ENCODE data around the gene SPTBN4. TPM values are rescaled to one million over a fixed set of nuclear protein-coding genes. Genes with fewer than 3 reads are reported as not detected.

The SPTBN4 gene
- polyA plus RNA-seq, 1 of the 3 experiments (the other 2 are of a cell fraction): 3.1 TPM

DNA sequence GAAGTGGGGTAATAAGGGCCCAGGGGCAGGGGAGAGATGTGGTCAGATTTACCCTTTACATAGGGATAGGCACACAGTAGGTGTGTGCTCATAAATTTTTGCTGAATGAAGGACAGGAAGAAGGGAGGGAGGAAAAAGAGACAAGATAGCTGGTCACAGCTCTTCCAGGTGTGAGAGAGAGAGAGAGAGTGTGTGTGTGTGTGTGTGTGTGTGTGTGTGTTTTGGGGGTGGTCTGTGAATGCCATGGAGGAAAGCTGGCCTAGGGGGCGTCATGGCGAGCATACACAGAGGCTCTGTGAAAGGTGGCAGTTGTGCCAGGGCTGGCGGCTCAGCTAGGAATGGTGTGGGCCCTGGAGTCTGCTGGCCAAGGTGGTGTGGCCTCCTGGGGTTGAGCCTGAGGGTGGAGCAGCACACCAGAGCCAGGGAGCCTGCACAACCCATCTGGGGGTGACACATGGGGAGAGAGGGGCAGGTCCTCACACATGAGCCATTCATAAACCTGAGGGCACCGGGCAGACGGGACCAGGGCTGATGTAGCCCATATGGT, 47.7 kb upstream of the SPTBN4 start:
- WGBS (ENCODE audit: low lambda C conversion rate): 64% methylated on average over 5 of the region's 5 CpGs
- H3K4me1 ChIP-seq (ENCODE audit: control insufficient read depth in 1 of 2, insufficient read depth in 2 of 2, low read depth in 1 of 2, low read length in 1 of 2): peaks cover 6 to 11% of the 10 kb centered on the region in 2 experiments; a peak in 3 of 4 replicates
- peaks cover 23% of the 10 kb centered on the region for H3F3A ChIP-seq (replicated peaks; ENCODE audit: insufficient read depth)
- no peak overlapping the region for H3K4me2 ChIP-seq
- no peak overlapping the region for H3K9ac ChIP-seq
- no peak for DNase-seq
- no peak overlapping the region for H3K27ac ChIP-seq (ENCODE audit: low read depth in 2 of 2, low read length in 1 of 2)
- no peaks in the 10 kb centered on the region for H3K9me3 ChIP-seq
- peaks cover 27% of the 10 kb centered on the region for H3K79me2 ChIP-seq (ENCODE audit: insufficient read depth)
- H2AFZ ChIP-seq (ENCODE audit: low read depth): no peak overlapping the region
- no peaks in the 10 kb centered on the region for H3K27me3 ChIP-seq (ENCODE audit: insufficient read depth)
- H3K4me3 ChIP-seq (ENCODE audit: low read depth in 2 of 2, low read length in 1 of 2): no peak overlapping the region
- TF ChIP-seq, protein P1, sequence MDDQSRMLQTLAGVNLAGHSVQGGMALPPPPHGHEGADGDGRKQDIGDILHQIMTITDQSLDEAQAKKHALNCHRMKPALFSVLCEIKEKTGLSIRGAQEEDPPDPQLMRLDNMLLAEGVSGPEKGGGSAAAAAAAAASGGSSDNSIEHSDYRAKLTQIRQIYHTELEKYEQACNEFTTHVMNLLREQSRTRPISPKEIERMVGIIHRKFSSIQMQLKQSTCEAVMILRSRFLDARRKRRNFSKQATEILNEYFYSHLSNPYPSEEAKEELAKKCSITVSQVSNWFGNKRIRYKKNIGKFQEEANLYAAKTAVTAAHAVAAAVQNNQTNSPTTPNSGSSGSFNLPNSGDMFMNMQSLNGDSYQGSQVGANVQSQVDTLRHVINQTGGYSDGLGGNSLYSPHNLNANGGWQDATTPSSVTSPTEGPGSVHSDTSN (IDR thresholded peaks at IDR 0.05): no peak
- TF ChIP-seq MXI1 (IDR thresholded peaks at IDR 0.05; ENCODE audit: low read depth, low read length): no peak
- no peak for TF ChIP-seq EZH2phosphoT487 (IDR thresholded peaks at IDR 0.05; ENCODE audit: borderline replicate concordance, low read depth)
- TF ChIP-seq, protein P2, sequence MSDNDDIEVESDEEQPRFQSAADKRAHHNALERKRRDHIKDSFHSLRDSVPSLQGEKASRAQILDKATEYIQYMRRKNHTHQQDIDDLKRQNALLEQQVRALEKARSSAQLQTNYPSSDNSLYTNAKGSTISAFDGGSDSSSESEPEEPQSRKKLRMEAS (IDR thresholded peaks at IDR 0.05; ENCODE audit: low read depth): no peak
- no peak for TF ChIP-seq NRF1 (IDR thresholded peaks at IDR 0.05; ENCODE audit: low read depth, low read length)
- no peak for TF ChIP-seq SIN3A (IDR thresholded peaks at IDR 0.05; ENCODE audit: borderline replicate concordance, low read depth, low read length)
- TF ChIP-seq JUND (IDR thresholded peaks at IDR 0.05): no peak
- TF ChIP-seq TCF12 (IDR thresholded peaks at IDR 0.05): no peak
- TF ChIP-seq, protein P3, sequence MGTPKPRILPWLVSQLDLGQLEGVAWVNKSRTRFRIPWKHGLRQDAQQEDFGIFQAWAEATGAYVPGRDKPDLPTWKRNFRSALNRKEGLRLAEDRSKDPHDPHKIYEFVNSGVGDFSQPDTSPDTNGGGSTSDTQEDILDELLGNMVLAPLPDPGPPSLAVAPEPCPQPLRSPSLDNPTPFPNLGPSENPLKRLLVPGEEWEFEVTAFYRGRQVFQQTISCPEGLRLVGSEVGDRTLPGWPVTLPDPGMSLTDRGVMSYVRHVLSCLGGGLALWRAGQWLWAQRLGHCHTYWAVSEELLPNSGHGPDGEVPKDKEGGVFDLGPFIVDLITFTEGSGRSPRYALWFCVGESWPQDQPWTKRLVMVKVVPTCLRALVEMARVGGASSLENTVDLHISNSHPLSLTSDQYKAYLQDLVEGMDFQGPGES (IDR thresholded peaks at IDR 0.05; ENCODE audit: low read depth, low read length): no peak
- TF ChIP-seq USF2 (IDR thresholded peaks at IDR 0.05; ENCODE audit: borderline replicate concordance, low read depth, low read length): no peak
- no peak for TF ChIP-seq GABPA (IDR thresholded peaks at IDR 0.05; ENCODE audit: low read depth)
- no peak for TF ChIP-seq CTCF (IDR thresholded peaks at IDR 0.05)
- TF ChIP-seq, protein P4, sequence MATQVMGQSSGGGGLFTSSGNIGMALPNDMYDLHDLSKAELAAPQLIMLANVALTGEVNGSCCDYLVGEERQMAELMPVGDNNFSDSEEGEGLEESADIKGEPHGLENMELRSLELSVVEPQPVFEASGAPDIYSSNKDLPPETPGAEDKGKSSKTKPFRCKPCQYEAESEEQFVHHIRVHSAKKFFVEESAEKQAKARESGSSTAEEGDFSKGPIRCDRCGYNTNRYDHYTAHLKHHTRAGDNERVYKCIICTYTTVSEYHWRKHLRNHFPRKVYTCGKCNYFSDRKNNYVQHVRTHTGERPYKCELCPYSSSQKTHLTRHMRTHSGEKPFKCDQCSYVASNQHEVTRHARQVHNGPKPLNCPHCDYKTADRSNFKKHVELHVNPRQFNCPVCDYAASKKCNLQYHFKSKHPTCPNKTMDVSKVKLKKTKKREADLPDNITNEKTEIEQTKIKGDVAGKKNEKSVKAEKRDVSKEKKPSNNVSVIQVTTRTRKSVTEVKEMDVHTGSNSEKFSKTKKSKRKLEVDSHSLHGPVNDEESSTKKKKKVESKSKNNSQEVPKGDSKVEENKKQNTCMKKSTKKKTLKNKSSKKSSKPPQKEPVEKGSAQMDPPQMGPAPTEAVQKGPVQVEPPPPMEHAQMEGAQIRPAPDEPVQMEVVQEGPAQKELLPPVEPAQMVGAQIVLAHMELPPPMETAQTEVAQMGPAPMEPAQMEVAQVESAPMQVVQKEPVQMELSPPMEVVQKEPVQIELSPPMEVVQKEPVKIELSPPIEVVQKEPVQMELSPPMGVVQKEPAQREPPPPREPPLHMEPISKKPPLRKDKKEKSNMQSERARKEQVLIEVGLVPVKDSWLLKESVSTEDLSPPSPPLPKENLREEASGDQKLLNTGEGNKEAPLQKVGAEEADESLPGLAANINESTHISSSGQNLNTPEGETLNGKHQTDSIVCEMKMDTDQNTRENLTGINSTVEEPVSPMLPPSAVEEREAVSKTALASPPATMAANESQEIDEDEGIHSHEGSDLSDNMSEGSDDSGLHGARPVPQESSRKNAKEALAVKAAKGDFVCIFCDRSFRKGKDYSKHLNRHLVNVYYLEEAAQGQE (IDR thresholded peaks at IDR 0.05; ENCODE audit: low read depth, low read length): no peak
- TF ChIP-seq ZBTB33 (IDR thresholded peaks at IDR 0.05; ENCODE audit: borderline replicate concordance, low read depth): no peak
- no peak for TF ChIP-seq FOXM1 (IDR thresholded peaks at IDR 0.05; ENCODE audit: low read depth)
- no peak for TF ChIP-seq RCOR1 (IDR thresholded peaks at IDR 0.05; ENCODE audit: low read length)
- TF ChIP-seq FOSL2 (IDR thresholded peaks at IDR 0.05; ENCODE audit: borderline replicate concordance, low read depth): no peak
- no peak for TF ChIP-seq TEAD4 (IDR thresholded peaks at IDR 0.05; ENCODE audit: borderline replicate concordance, insufficient read depth)
- TF ChIP-seq RFX5 (IDR thresholded peaks at IDR 0.05; ENCODE audit: low read length): no peak
- ChIA-PET POLR2A (no interaction called here), CTCF (interaction anchor here (0.5 to 2.6 kb wide), 4 partner anchors 24 to 144 kb away, joined by 3 to 16 read pairs (median 4); no protein-coding TSS in a partner anchor)
- H3K36me3 ChIP-seq (replicated peaks in 1 of 2; ENCODE audit: control insufficient read depth in 1 of 2, insufficient read depth in 2 of 2, low read length in 1 of 2): peaks cover 7 to 15% of the 10 kb centered on the region in 2 experiments
- H4K20me1 ChIP-seq (ENCODE audit: insufficient read depth): no peaks in the 10 kb centered on the region
- H3K9me2 ChIP-seq: no peaks in the 10 kb centered on the region
